DOHH2 (cell line): ENCODE data around the gene CCDC68.

ENCODE experiments used
- CTCF ChIP-seq: fragments of 200-600 bp; sonication (generic); IDR thresholded peaks from one replicate; pipeline ENCODE4 v1.5.1; 2014; ENCODE audit warnings: antibody characterized with exemption, mild to moderate bottlenecking, low read depth, low read length; ENCODE audit not compliant: poor library complexity, severe bottlenecking
- EZH2phosphoT487 ChIP-seq: fragments of 200-600 bp; sonication (generic); IDR thresholded peaks from 2 replicates; pipeline ENCODE4 v1.6.1; 2017; ENCODE audit warnings: borderline replicate concordance, mild to moderate bottlenecking, antibody characterized with exemption, low read length, moderate library complexity, mixed read lengths

DNA sequence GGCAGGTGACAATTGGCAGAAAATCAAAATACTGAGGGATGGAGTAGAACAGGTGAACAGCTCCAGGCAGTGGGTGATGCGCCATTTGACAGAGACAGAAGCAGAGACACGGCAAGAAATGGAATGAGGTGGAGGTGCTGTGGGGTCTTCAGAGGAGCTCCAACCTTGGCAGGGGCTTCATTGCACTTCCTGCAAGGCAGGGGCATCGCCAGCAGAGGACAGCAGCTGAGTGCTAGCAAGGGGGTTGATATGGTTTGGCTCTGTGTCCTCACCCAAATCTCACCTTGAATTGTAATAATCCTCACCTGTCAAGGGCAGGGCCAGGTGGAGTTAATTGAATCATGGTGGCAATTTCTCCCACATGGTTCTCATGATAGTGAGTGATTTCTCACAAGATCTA is 42.8 kb downstream of the CCDC68 start:
- TF ChIP-seq CTCF (no peak), EZH2phosphoT487 (no peak)
